ENCODE data around the gene COL1A1. TPM values are rescaled to one million over a fixed set of nuclear protein-coding genes. Genes with fewer than 3 reads are reported as not detected.

The COL1A1 gene
- total RNA-seq, 6 experiments from 2014 or later: 4,948 to 7,804 (median 5,240) TPM

Other genes with a start within 250 kb of the COL1A1 start
- not detected for gene DLX4, start 232.4 kb downstream of the COL1A1 start, total RNA-seq (2021; fragmentation: NEBNext Ultra II Directional; extraction: Animal tissue kit (Norgen Biotek cat#: 25700))
- gene DLX3, start 206.4 kb downstream of the COL1A1 start, total RNA-seq (2021; fragmentation: NEBNext Ultra II Directional; extraction: Animal tissue kit (Norgen Biotek cat#: 25700)): not detected
- gene ITGA3, start 145.5 kb downstream of the COL1A1 start, total RNA-seq (2021; fragmentation: NEBNext Ultra II Directional; extraction: Animal tissue kit (Norgen Biotek cat#: 25700)): 100 to 1,000 TPM; 272 to 319 (median 288) TPM
- 10 to 100 TPM; 26.6 to 35.6 (median 29.6) TPM for gene PDK2, start 106.3 kb downstream of the COL1A1 start, total RNA-seq (2021; fragmentation: NEBNext Ultra II Directional; extraction: Animal tissue kit (Norgen Biotek cat#: 25700))
- 10 to 100 TPM in 4 of 6 experiments, 1 to 10 TPM in 2; 4.3 to 14.1 (median 11.4) TPM for gene SAMD14, start 71.5 kb downstream of the COL1A1 start, total RNA-seq (2021; fragmentation: NEBNext Ultra II Directional; extraction: Animal tissue kit (Norgen Biotek cat#: 25700))
- gene PPP1R9B, start 51.0 kb downstream of the COL1A1 start, total RNA-seq (2021; fragmentation: NEBNext Ultra II Directional; extraction: Animal tissue kit (Norgen Biotek cat#: 25700)): 10 to 100 TPM; 66.4 to 78.5 (median 68.7) TPM
- under 1 TPM; 0.28 to 0.91 (median 0.76) TPM for gene SGCA, start 35.6 kb downstream of the COL1A1 start, total RNA-seq (2021; fragmentation: NEBNext Ultra II Directional; extraction: Animal tissue kit (Norgen Biotek cat#: 25700))
- under 1 TPM in 3 of 6 experiments, not detected in 3; 0.17 to 0.24 (median 0.18) TPM for gene TMEM92, start 72.8 kb upstream of the COL1A1 start, total RNA-seq (2021; fragmentation: NEBNext Ultra II Directional; extraction: Animal tissue kit (Norgen Biotek cat#: 25700))
- gene XYLT2, start 144.5 kb upstream of the COL1A1 start, total RNA-seq (2021; fragmentation: NEBNext Ultra II Directional; extraction: Animal tissue kit (Norgen Biotek cat#: 25700)): 10 to 100 TPM; 38.9 to 47.1 (median 43.2) TPM
- 10 to 100 TPM; 70.0 to 78.7 (median 75.0) TPM for gene MRPL27, start 171.6 kb upstream of the COL1A1 start, total RNA-seq (2021; fragmentation: NEBNext Ultra II Directional; extraction: Animal tissue kit (Norgen Biotek cat#: 25700))
- gene EME1, start 171.6 kb upstream of the COL1A1 start, total RNA-seq (2021; fragmentation: NEBNext Ultra II Directional; extraction: Animal tissue kit (Norgen Biotek cat#: 25700)): 1 to 10 TPM; 3.3 to 7.7 (median 6.5) TPM
- 100 to 1,000 TPM; 214 to 272 (median 261) TPM for gene LRRC59, start 195.9 kb upstream of the COL1A1 start, total RNA-seq (2021; fragmentation: NEBNext Ultra II Directional; extraction: Animal tissue kit (Norgen Biotek cat#: 25700))
- gene ACSF2, start 224.6 kb upstream of the COL1A1 start, total RNA-seq (2021; fragmentation: NEBNext Ultra II Directional; extraction: Animal tissue kit (Norgen Biotek cat#: 25700)): 10 to 100 TPM; 15.3 to 23.3 (median 17.5) TPM